ENCODE data around the gene ZNF417.

Gene ZNF417

GRCh38 chr19:57934820-57935665, 18.7 kb upstream of the ZNF417 start, which contains the start of gene ZNF418:
Gene ZNF418 (minus strand): TSS chr19:57935402. CDS start chr19:57933822, 1,580 bp downstream.
- DNase-seq = peak; percentile 56
- Mint-ChIP-seq H3K27me3 (ENCODE audit: low read depth, poor library complexity) (peaks cover 7% of the 10 kb centered on the region), H3K36me3 (ENCODE audit: low read depth) (peaks cover 100% of the 10 kb centered on the region), H3K9me3 (peaks cover 100% of the 10 kb centered on the region), H3K4me1 (peaks cover 11% of the 10 kb centered on the region), H3K4me3 (peak within 1 kb of the TSS; percentile 99), H3K27ac (peak within 1 kb of the TSS; percentile 96)
- TF ChIP-seq, protein P1, sequence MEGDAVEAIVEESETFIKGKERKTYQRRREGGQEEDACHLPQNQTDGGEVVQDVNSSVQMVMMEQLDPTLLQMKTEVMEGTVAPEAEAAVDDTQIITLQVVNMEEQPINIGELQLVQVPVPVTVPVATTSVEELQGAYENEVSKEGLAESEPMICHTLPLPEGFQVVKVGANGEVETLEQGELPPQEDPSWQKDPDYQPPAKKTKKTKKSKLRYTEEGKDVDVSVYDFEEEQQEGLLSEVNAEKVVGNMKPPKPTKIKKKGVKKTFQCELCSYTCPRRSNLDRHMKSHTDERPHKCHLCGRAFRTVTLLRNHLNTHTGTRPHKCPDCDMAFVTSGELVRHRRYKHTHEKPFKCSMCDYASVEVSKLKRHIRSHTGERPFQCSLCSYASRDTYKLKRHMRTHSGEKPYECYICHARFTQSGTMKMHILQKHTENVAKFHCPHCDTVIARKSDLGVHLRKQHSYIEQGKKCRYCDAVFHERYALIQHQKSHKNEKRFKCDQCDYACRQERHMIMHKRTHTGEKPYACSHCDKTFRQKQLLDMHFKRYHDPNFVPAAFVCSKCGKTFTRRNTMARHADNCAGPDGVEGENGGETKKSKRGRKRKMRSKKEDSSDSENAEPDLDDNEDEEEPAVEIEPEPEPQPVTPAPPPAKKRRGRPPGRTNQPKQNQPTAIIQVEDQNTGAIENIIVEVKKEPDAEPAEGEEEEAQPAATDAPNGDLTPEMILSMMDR (IDR thresholded peaks at IDR 0.05) = no peak

DNA sequence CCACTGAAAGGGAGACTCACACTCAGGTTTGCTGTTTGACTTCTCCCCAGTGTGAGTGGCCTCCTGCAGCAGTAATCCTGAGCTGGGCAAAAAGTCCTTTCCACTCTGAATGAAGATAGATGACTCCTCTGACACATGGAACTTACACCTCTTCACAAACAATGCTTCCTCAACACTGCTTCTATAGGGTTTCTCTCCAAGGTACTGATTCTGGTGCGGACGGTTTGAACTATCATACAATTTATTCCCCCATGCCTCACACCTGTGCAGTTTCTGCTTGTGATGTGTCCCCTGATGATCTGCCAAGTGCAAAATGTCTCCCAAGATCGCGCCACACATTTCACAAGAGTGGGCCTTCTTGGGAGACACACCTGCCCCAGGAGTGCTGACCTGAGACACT, 11.2 kb upstream of the ZNF417 start:
- Mint-ChIP-seq H3K36me3 (ENCODE audit: low read depth) (peaks cover 99% of the 10 kb centered on the region), H3K27ac (no peak overlapping the region), H3K27me3 (ENCODE audit: low read depth, poor library complexity) (peaks cover 12% of the 10 kb centered on the region), H3K4me1 (no peaks in the 10 kb centered on the region), H3K9me3 (peaks cover 98% of the 10 kb centered on the region), H3K4me3 (no peak overlapping the region)
- no peak for DNase-seq
- TF ChIP-seq, protein P1 (IDR thresholded peaks at IDR 0.05) = no peak

DNA sequence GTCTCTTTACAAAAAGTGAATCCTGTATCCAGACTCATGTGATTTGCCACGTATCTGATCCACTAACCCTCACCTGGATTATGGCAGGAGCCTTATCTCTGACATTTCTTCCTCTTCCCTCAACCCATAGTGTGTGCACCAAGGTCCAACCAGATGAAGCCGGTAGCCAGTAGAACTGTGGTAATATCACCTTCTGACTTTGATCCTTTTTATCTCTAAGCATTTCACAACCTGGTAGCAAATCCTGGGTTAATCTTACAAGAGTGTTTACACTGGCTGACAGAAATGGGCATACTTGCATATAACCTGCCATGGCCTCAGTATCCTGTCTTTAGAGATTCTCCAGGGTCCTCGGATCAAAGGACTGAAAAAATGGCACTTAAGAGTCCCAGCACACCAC, 1.9 kb downstream of the ZNF417 start:
- peaks cover 89% of the 10 kb centered on the region for H3K36me3 Mint-ChIP-seq (ENCODE audit: low read depth)
- no peak for DNase-seq
- H3K27me3 Mint-ChIP-seq (ENCODE audit: low read depth, poor library complexity) = peaks cover 3% of the 10 kb centered on the region
- TF ChIP-seq, protein P1 (IDR thresholded peaks at IDR 0.05) = no peak
- H3K9me3 Mint-ChIP-seq = peaks cover 55% of the 10 kb centered on the region
- H3K4me3 Mint-ChIP-seq = peak overlapping the region; percentile 67
- H3K27ac Mint-ChIP-seq = no peak overlapping the region
- peaks cover 30% of the 10 kb centered on the region for H3K4me1 Mint-ChIP-seq

- DNase-seq = no peak
- TF ChIP-seq, protein P1 (IDR thresholded peaks at IDR 0.05) = no peak
- Mint-ChIP-seq H3K4me1 (no peaks in the 10 kb centered on the region), H3K27ac (no peak overlapping the region), H3K36me3 (ENCODE audit: low read depth) (peaks cover 88% of the 10 kb centered on the region), H3K4me3 (no peak overlapping the region), H3K27me3 (ENCODE audit: low read depth, poor library complexity) (no peaks in the 10 kb centered on the region), H3K9me3 (peaks cover 34% of the 10 kb centered on the region)
Measured at GRCh38 chr19:57907394-57907793, 9.0 kb downstream of the ZNF417 start.

DNA sequence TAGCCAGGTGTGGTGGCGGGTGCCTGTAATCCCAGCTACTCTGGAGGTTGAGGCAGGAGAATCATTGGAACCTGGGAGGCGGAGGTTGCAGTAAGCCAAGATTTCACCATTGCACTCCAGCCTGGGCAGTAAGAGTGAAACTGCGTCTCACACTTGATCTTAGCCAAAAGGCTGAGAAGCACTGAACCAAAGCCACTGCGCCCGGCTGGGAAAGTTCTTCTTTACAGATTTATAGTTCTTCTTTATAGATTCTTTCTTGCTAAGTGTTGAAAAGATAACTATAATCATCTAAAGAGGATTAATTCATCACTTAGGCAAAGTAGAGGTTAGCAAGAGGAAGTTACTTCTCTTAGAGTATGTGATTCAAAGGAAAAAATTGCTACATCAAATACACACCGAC, 11.1 kb downstream of the ZNF417 start:
- no peak overlapping the region for H3K4me3 Mint-ChIP-seq
- H3K4me1 Mint-ChIP-seq = no peaks in the 10 kb centered on the region
- H3K27me3 Mint-ChIP-seq (ENCODE audit: low read depth, poor library complexity) = no peaks in the 10 kb centered on the region
- TF ChIP-seq, protein P1 (IDR thresholded peaks at IDR 0.05) = no peak
- peaks cover 25% of the 10 kb centered on the region for H3K9me3 Mint-ChIP-seq
- DNase-seq = no peak
- peaks cover 74% of the 10 kb centered on the region for H3K36me3 Mint-ChIP-seq (ENCODE audit: low read depth)
- H3K27ac Mint-ChIP-seq = no peak overlapping the region
